GM23248 (cell line): ENCODE results near the gene ITM2C.

Experiments used
- EZH2 ChIP-seq: fragments of 200-600 bp; sonication (generic); IDR thresholded peaks from 2 replicates; pipeline ENCODE4 v1.6.1; 2018; ENCODE audit warnings: antibody characterized with exemption, mild to moderate bottlenecking; ENCODE audit not compliant: insufficient read depth, poor library complexity, severe bottlenecking
- EZH2phosphoT487 ChIP-seq: fragments of 200-600 bp; sonication (generic); IDR thresholded peaks from 2 replicates; pipeline ENCODE4 v1.6.1; 2018; ENCODE audit warnings: antibody characterized with exemption, moderate library complexity, mild to moderate bottlenecking, low read depth; ENCODE audit not compliant: insufficient read depth

- TF ChIP-seq EZH2 (no peak), EZH2phosphoT487 (no peak)
Measured at GRCh38 chr2:230879891-230880290, 15.1 kb downstream of the ITM2C start.
